ENCODE data around the gene FCHSD1. TPM values are rescaled to one million over a fixed set of nuclear protein-coding genes. Genes with fewer than 3 reads are reported as not detected.

Gene FCHSD1
- total RNA-seq, 2 donors from 2014 or later, result 35.6 to 56.4 TPM

DNA sequence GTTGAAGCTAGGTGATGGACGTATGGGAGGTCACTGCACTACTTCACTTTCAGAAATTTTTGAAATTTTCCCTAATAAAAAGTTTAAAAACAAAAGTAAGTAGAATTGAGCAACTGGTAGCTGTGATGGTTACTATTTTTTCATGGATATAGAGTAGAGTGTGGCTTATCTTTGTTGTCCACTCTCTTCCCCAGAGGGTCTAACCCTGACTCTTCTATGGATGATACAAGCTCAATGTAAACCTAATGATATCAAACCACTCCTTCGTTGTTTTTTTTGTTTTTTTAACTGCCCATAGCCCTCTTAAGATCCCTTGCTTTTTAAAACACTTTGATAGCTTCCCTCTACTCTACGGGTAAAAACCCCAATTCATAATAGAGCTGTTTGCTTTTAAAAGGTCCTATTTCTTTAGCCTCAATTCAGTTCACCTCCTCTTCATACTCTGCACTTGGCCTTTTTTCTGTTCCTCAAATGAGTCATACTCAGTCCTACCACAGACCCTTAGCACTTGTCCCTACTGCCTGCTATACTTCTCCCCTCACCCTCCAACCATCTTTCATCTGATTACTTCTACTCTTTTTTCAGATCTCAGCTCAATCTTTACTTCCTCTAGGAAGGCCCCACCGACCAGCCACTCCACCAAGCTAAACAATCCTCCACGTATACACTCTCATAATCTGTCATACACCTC is 17.2 kb downstream of the FCHSD1 start:
- no peaks in the 10 kb centered on the region for H3K9me3 Mint-ChIP-seq
- ATAC-seq (peak in 1 of 2 donors; percentile 29), DNase-seq (ENCODE audit: low spot score) (no peak)
- H3K36me3 Mint-ChIP-seq, result peaks cover 7% of the 10 kb centered on the region
- H3K4me1 Mint-ChIP-seq (ENCODE audit: low read depth in 2 of 2), result peaks cover 25 to 30% of the 10 kb centered on the region in 2 donors
- peak overlapping the region; percentile 6 to 39 for H3K27ac Mint-ChIP-seq
- peak overlapping the region; percentile 61 for H3K4me3 Mint-ChIP-seq
- H3K27me3 Mint-ChIP-seq, result no peaks in the 10 kb centered on the region

DNA sequence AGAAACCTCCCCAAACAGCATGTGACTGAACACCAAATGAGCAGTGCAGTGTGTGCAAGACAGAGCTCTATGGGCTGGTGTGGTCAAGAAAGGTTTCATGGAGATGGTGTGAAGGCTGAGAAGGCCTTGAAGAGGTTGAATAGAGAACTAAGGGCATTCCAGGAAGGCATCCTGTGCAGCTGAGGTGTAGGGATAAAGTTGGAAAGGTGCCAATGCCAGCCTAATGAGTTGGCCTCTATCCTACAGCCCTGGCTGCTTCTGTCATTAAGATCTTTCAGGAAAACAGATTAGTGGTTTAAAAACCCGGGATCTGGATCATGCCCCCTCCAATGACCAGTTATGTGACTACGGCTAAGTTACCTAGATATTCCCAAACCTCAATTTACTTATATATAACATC is 18.6 kb downstream of the FCHSD1 start:
- peaks cover 14% of the 10 kb centered on the region for H3K36me3 Mint-ChIP-seq
- no peaks in the 10 kb centered on the region for H3K27me3 Mint-ChIP-seq
- H3K4me1 Mint-ChIP-seq (ENCODE audit: low read depth in 2 of 2), result peaks cover 25 to 26% of the 10 kb centered on the region in 2 donors
- DNase-seq (ENCODE audit: low spot score) (no peak), ATAC-seq (no peak)
- no peak overlapping the region for H3K27ac Mint-ChIP-seq
- no peaks in the 10 kb centered on the region for H3K9me3 Mint-ChIP-seq
- no peak overlapping the region for H3K4me3 Mint-ChIP-seq

DNA sequence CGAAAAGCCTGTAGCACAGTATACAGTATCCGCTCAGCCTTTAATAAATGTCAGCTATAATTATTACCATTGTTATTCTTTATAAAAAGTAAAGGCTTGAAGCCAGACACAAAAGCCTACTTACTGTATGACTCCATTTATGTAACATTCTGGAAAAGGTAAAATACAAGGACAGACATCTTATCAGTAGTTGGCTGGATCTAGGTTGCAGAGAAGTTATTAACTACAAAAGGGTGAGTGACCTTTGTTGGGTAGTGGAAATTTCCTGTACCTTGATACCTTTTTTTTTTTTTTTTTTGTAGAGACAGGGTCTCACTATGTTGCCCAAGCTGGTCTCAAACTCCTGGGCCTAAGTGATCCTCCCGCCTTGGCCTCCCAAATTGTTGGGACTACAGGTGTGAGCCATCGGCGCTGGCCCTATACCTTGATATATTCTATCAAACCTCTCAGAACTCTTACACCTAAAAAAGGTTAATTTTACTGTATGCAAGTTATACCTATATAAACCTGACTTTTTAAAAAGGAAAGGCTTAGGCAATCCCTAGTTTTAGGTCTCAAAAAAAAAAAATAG is 20.6 kb downstream of the FCHSD1 start:
- Mint-ChIP-seq H3K4me1 (ENCODE audit: low read depth in 2 of 2) (peaks cover 18 to 19% of the 10 kb centered on the region in 2 donors), H3K36me3 (peaks cover 22% of the 10 kb centered on the region), H3K9me3 (no peaks in the 10 kb centered on the region), H3K27ac (no peak overlapping the region), H3K27me3 (no peaks in the 10 kb centered on the region), H3K4me3 (no peak overlapping the region)
- no peak for DNase-seq (ENCODE audit: low spot score)
- no peak for ATAC-seq

DNA sequence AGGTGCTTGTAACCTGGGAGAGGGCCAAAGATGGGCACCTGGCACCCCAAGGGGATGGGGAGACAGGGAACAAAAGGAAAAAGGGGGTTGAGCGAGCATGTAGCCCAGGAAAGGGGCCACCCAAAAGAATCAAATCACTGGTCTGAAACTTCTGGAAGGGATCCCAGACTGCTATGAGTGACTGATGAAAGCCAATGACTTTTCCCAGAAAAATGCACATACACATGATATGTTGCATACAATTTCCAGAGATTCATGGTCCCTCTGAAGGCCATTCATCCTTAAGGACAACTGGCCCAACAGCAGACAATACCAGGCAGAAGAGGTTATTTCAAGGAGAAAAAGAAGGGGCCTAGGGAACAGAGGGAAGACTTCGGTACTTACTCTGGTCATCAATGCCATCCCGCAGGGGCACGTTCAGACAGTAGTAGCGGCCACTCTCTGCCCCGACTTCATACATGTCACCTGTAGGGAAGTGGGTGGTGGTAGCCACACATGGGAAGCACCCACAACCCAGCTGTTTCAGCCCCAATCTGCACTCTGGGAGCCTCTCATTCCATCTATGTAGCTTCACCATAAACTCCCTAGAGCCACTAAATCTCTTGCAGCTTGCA is 22.9 kb downstream of the FCHSD1 start:
- no peaks in the 10 kb centered on the region for H3K27me3 Mint-ChIP-seq
- ATAC-seq (no peak), DNase-seq (ENCODE audit: low spot score) (no peak)
- no peak overlapping the region for H3K4me3 Mint-ChIP-seq
- no peak overlapping the region for H3K27ac Mint-ChIP-seq
- peaks cover 3 to 4% of the 10 kb centered on the region in 2 donors for H3K4me1 Mint-ChIP-seq (ENCODE audit: low read depth in 2 of 2)
- no peaks in the 10 kb centered on the region for H3K9me3 Mint-ChIP-seq
- peaks cover 24% of the 10 kb centered on the region for H3K36me3 Mint-ChIP-seq

GRCh38 chr5:141623611-141624010 is 27.6 kb downstream of the FCHSD1 start:
- ATAC-seq, result no peak
- Mint-ChIP-seq H3K4me3 (no peak overlapping the region), H3K36me3 (peaks cover 31% of the 10 kb centered on the region)

GRCh38 chr5:141623186-141623585 is 28.0 kb downstream of the FCHSD1 start:
- H3K4me3 Mint-ChIP-seq, result no peak overlapping the region
- ATAC-seq (no peak), DNase-seq (ENCODE audit: low spot score) (no peak)
- H3K27ac Mint-ChIP-seq, result peak overlapping the region in 1 of 2 donors; percentile 29
- H3K27me3 Mint-ChIP-seq, result no peaks in the 10 kb centered on the region
- peaks cover 4 to 17% of the 10 kb centered on the region in 2 donors for H3K4me1 Mint-ChIP-seq (ENCODE audit: low read depth in 2 of 2)
- H3K9me3 Mint-ChIP-seq, result no peaks in the 10 kb centered on the region
- peaks cover 32% of the 10 kb centered on the region for H3K36me3 Mint-ChIP-seq

More at GRCh38 chr5:141623611-141624010, 27.6 kb downstream of the FCHSD1 start:
- H3K9me3 Mint-ChIP-seq, result no peaks in the 10 kb centered on the region
- no peaks in the 10 kb centered on the region for H3K27me3 Mint-ChIP-seq
- peak overlapping the region in 1 of 2 donors; percentile 29 for H3K27ac Mint-ChIP-seq
- peaks cover 2 to 14% of the 10 kb centered on the region in 2 donors for H3K4me1 Mint-ChIP-seq (ENCODE audit: low read depth in 2 of 2)
- DNase-seq (ENCODE audit: low spot score), result no peak

GRCh38 chr5:141618804-141619554 is 32.2 kb downstream of the FCHSD1 start, which contains the start of gene DIAPH1:
TSS of gene DIAPH1 (minus strand) at chr5:141619000. CDS start at chr5:141618914, 86 bp downstream.
- no peaks in the 10 kb centered on the region for H3K9me3 Mint-ChIP-seq
- DNase-seq (ENCODE audit: low spot score) (peak; percentile 100), ATAC-seq (peak; percentile 98)
- H3K4me3 Mint-ChIP-seq, result peak within 1 kb of the TSS; percentile 100
- peak within 1 kb of the TSS; percentile 91 to 98 for H3K27ac Mint-ChIP-seq
- H3K27me3 Mint-ChIP-seq, result no peaks in the 10 kb centered on the region
- H3K36me3 Mint-ChIP-seq, result peaks cover 40% of the 10 kb centered on the region
- peaks cover 34 to 53% of the 10 kb centered on the region in 2 donors for H3K4me1 Mint-ChIP-seq (ENCODE audit: low read depth in 2 of 2)

DNA sequence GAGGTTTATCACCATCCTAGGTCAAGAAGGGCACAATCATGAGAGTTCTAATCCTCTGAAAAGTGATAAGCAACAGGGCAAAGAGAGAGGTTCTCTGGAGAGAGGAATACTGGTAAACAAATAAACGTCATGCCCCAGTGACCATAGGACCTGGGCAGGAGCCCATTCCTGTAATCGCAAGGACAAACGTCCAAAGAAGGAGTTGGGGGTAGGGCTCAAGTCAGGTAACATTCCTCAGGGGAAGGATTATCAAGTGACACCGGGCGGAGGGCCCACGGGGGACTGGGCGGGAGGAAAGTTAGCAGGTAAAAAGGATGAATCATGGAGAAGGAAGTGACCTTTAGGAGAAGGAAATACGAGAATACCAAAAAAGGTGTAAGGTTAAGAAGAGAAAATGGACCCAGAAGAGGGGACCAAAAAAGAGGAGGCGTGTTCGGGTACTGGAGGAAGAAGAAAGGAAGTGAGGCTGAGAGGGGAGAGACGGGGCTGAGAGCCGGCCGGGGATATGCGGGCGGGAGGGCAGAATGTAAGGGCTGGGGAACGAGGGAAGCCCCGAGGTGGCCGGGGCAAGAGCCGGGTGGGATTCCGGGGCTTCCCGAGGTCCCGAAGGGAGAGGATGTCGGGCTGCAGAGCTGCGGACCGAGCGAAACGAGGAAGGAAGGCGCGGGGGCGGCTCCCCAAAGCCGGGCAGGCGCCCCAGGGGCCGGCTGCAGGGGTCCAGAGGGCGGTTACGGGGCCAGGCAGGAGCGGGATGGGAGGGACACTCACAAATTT is 33.0 kb downstream of the FCHSD1 start:
- no peaks in the 10 kb centered on the region for H3K27me3 Mint-ChIP-seq
- H3K36me3 Mint-ChIP-seq, result peaks cover 34% of the 10 kb centered on the region
- H3K27ac Mint-ChIP-seq, result peak overlapping the region; percentile 91 to 98
- ATAC-seq (peak; percentile 56 to 57), DNase-seq (ENCODE audit: low spot score) (peak; percentile 75)
- H3K4me3 Mint-ChIP-seq, result peak overlapping the region; percentile 100
- no peaks in the 10 kb centered on the region for H3K9me3 Mint-ChIP-seq
- peaks cover 35 to 56% of the 10 kb centered on the region in 2 donors for H3K4me1 Mint-ChIP-seq (ENCODE audit: low read depth in 2 of 2)

GRCh38 chr5:141617682-141618029 is 33.6 kb downstream of the FCHSD1 start:
- DNase-seq (ENCODE audit: low spot score), result no peak
- Mint-ChIP-seq H3K9me3 (no peaks in the 10 kb centered on the region), H3K4me3 (peak overlapping the region; percentile 100), H3K4me1 (ENCODE audit: low read depth in 2 of 2) (peaks cover 40 to 60% of the 10 kb centered on the region in 2 donors), H3K27me3 (no peaks in the 10 kb centered on the region), H3K27ac (peak overlapping the region; percentile 91 to 98), H3K36me3 (peaks cover 32% of the 10 kb centered on the region)
- ATAC-seq, result no peak

DNA sequence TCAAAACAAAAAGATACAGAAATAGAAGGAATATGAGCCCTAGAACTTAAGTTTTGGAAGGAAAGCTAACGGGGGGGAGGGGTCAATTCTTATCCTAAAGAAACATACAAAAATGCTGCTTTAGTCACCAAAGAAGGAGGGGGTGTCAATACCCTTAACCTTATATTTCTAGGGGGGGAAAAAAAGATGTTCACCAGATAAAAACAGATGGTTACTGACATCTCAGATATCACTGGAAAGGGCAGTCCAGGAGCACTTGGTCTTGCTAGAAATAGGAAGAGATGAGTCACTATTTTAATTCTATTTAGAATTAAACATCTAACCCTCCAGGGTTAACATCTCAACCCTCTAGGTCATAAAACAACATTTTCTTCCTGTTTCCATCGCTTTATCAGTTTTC is 34.1 kb downstream of the FCHSD1 start:
- peak overlapping the region; percentile 100 for H3K4me3 Mint-ChIP-seq
- H3K27ac Mint-ChIP-seq, result peak overlapping the region; percentile 91 to 98
- no peaks in the 10 kb centered on the region for H3K9me3 Mint-ChIP-seq
- peaks cover 43 to 65% of the 10 kb centered on the region in 2 donors for H3K4me1 Mint-ChIP-seq (ENCODE audit: low read depth in 2 of 2)
- ATAC-seq (no peak), DNase-seq (ENCODE audit: low spot score) (no peak)
- H3K36me3 Mint-ChIP-seq, result peaks cover 32% of the 10 kb centered on the region
- H3K27me3 Mint-ChIP-seq, result no peaks in the 10 kb centered on the region

DNA sequence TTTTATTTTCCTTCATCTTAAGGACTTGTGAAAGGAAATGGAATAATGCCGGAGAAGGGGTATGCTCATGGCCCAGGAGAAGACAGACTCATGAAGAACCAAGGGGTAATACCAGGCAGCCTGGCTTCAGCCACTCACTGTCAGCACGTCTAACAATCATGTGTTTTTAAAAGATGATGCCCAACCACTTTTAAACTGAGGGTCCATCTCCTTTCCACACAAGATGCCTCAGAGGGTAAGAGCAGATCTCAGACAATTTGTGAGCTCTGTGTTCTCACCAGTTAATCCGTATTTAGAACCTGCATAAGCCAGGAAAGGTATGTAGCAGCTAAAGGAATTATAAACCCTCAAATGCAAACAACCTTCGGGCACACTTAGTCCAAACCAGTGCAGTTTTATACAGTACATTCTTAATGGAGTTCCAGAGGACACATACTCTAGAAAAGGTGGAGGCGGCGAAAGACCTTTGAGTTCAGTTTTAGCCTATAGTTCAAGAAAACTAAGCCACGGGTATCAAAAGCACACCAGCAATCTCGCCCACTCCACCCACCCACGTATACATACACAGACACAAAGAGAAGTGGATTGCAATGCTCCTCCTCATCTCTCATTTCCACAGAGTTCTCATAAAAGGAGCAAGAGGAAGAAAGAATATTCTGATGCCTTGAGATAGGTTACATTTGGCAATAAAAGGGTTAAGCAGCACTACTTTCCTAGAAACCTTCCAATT is 35.1 kb downstream of the FCHSD1 start:
- H3K27ac Mint-ChIP-seq, result peak overlapping the region; percentile 91 to 98

GRCh38 chr5:141613344-141613743 is 37.9 kb downstream of the FCHSD1 start:
- ATAC-seq (no peak), DNase-seq (ENCODE audit: low spot score) (no peak)
- Mint-ChIP-seq H3K9me3 (no peaks in the 10 kb centered on the region), H3K27me3 (no peaks in the 10 kb centered on the region), H3K4me1 (ENCODE audit: low read depth in 2 of 2) (peaks cover 56 to 83% of the 10 kb centered on the region in 2 donors), H3K27ac (peak overlapping the region; percentile 51 to 70), H3K36me3 (peaks cover 25% of the 10 kb centered on the region), H3K4me3 (peak overlapping the region; percentile 49)

More for the DNA sequence above, 35.1 kb downstream of the FCHSD1 start:
- peaks cover 26% of the 10 kb centered on the region for H3K36me3 Mint-ChIP-seq
- H3K4me1 Mint-ChIP-seq (ENCODE audit: low read depth in 2 of 2), result peaks cover 49 to 63% of the 10 kb centered on the region in 2 donors
- ATAC-seq (no peak), DNase-seq (ENCODE audit: low spot score) (no peak)
- peak overlapping the region; percentile 100 for H3K4me3 Mint-ChIP-seq
- no peaks in the 10 kb centered on the region for H3K27me3 Mint-ChIP-seq
- no peaks in the 10 kb centered on the region for H3K9me3 Mint-ChIP-seq

All from natural killer cell treated with Interleukin-12 subunit alpha and Interleukin-12 subunit beta and Interleukin-15 and Interleukin-18, amount 100 ng/mL, for 72 hours (primary cell).